Left cardiac atrium (tissue), 4 donors: ENCODE results near the gene ARSK. TPM values are rescaled to one million over a fixed set of nuclear protein-coding genes. Genes with fewer than 3 reads are reported as not detected.
A peak's percentile ranks its signal among the peaks of the same experiment; 100 is the strongest.
"Not testable (repeated sequence)": the region's sequence is repeated elsewhere in the genome, so short reads cannot be mapped to it uniquely, and the experiment has no call there.

Experiments
- ATAC-seq, 2 donors: fragments of 200-7000 bp; cut with Tn5 transposase; one replicate each; pipeline ENCODE4 v1.9.1; 2020; ENCODE audit warnings: mild to moderate bottlenecking in 2 of 2, moderate library complexity in 2 of 2
- DNase-seq: peaks from one replicate; pipeline ENCODE4 v3.0.0-alpha.2; 2020
- intact Hi-C, 2 donors: fragments of 100-400 bp; cut with DNase I; formaldehyde crosslinking; loops; one replicate each; pipeline versions ENCODE4 v1.14.1 to v1.15.1; 2022 to 2023
- total RNA-seq, 2 donors: library from RNA; stranded (reverse); fragmentation: NEBNext Ultra II Directional; extraction: Animal tissue kit (Norgen Biotek cat#: 25700); gene quantifications; one replicate each; pipeline ENCODE4 v1.2.1, GENCODE V29; 2021
- donor health status: DM: no; HTN: yes; CAD: no.
- donor health status: DM: no; HTN: yes; CAD: no; lungs with severe emphysema.
- donor health status: DM: yes; HTN: yes; CAD: no.
- donor health status: Dilated cardiomyopathy.

ARSK gene
- total RNA-seq, 2 donors from 2014 or later, result 2.3 to 3.9 TPM

GRCh38 chr5:95619514-95620029, 64.7 kb downstream of the ARSK start:
- intact Hi-C loops, result no loop called here
- DNase-seq (no peak), ATAC-seq (peak in 1 of 2 donors; percentile 15)

GRCh38 chr5:95620030-95620869, 65.3 kb downstream of the ARSK start, which contains the start of gene GPR150:
Gene GPR150, plus strand, starts transcription at chr5:95620087. Its CDS starts 189 bp downstream, at chr5:95620276.
- ATAC-seq (peak; percentile 67), DNase-seq (peak; percentile 68)
- intact Hi-C loops, result no loop called here

- ATAC-seq (peak; percentile 54 to 69), DNase-seq (peak; percentile 37)
- intact Hi-C loops, result no loop called here
These were observed 66.3 kb downstream of the ARSK start for GRCh38 chr5:95620870-95621838.

- no peak for ATAC-seq
- intact Hi-C loops, result no loop called here
- DNase-seq, result no peak
These were observed 67.1 kb downstream of the ARSK start for GRCh38 chr5:95621839-95622629.

- intact Hi-C loops, result no loop called here
- ATAC-seq (no peak), DNase-seq (no peak)
These were observed 68.8 kb downstream of the ARSK start for GRCh38 chr5:95623706-95624105.

GRCh38 chr5:95624368-95624767, 69.5 kb downstream of the ARSK start:
- intact Hi-C loops, result no loop called here
- no peak for ATAC-seq
- no peak for DNase-seq

- DNase-seq (no peak), ATAC-seq (peak in 1 of 2 donors; percentile 49)
- intact Hi-C loops, result no loop called here
These were observed 71.8 kb downstream of the ARSK start for GRCh38 chr5:95626701-95627100.

- ATAC-seq (no peak), DNase-seq (no peak)
- intact Hi-C loops, result no loop called here
These were observed 73.3 kb downstream of the ARSK start for GRCh38 chr5:95627971-95628810.

GRCh38 chr5:95628933-95629332, 74.0 kb downstream of the ARSK start:
- ATAC-seq, result no peak
- intact Hi-C loops, result no loop called here
- DNase-seq, result no peak

- ATAC-seq, result no peak
- intact Hi-C loops, result no loop called here
- no peak for DNase-seq
These were observed 75.6 kb downstream of the ARSK start for GRCh38 chr5:95630394-95630917.

- ATAC-seq (peak; percentile 52 to 53), DNase-seq (no peak)
- intact Hi-C loops, result no loop called here
These were observed 76.5 kb downstream of the ARSK start for GRCh38 chr5:95631255-95631958.

- ATAC-seq, result peak; percentile 65 to 76
- no peak for DNase-seq
- intact Hi-C loops, result no loop called here
These were observed 77.2 kb downstream of the ARSK start for GRCh38 chr5:95631991-95632675.

- ATAC-seq, intact Hi-C loops, DNase-seq: not testable (repeated sequence)
These were observed 78.0 kb downstream of the ARSK start for GRCh38 chr5:95632942-95633341.

GRCh38 chr5:95633671-95634070, 78.8 kb downstream of the ARSK start:
- ATAC-seq, result no peak
- DNase-seq, result no peak
- intact Hi-C loops, result no loop called here

GRCh38 chr5:95634081-95634480, 79.2 kb downstream of the ARSK start:
- DNase-seq (no peak), ATAC-seq (no peak)
- intact Hi-C loops, result no loop called here

GRCh38 chr5:95638632-95639031, 83.7 kb downstream of the ARSK start:
- ATAC-seq (no peak), DNase-seq (no peak)
- intact Hi-C loops, result no loop called here
